Measurements from ENCODE around the gene SCAMP1.

- TF ChIP-seq POLR2A (IDR thresholded peaks at IDR 0.05; ENCODE audit: low read length) (no peak), GATA1 (IDR thresholded peaks at IDR 0.05; ENCODE audit: low read depth, low read length) (no peak)
Measured at GRCh38 chr5:78430866-78431265, 70.4 kb downstream of the SCAMP1 start.
